Mesendoderm (in vitro differentiated cells): ENCODE data around the gene KIF5C.
A peak's percentile ranks its signal among the peaks of the same experiment; 100 is the strongest.

Experiments
- DNase-seq: peaks from one replicate; pipeline ENCODE4 v3.0.0; 2013
- H2AK5ac ChIP-seq: 2 replicates; pipeline ENCODE4 v1.6.1; 2013; ENCODE audit warnings: low read length, inconsistent platforms
- H2BK120ac ChIP-seq: 2 replicates; pipeline ENCODE4 v1.6.1; 2013; ENCODE audit warnings: low read depth, mild to moderate bottlenecking, low read length, moderate library complexity, mixed read lengths
- H2BK15ac ChIP-seq: replicated peaks from 2 replicates; pipeline ENCODE4 v1.6.1; 2013; ENCODE audit warnings: low read depth, mild to moderate bottlenecking, moderate library complexity
- H2BK5ac ChIP-seq: 2 replicates; pipeline ENCODE4 v1.6.1; 2013; ENCODE audit warnings: low read length, inconsistent platforms
- H3K18ac ChIP-seq: 2 replicates; pipeline ENCODE4 v1.6.1; 2013; ENCODE audit warnings: mild to moderate bottlenecking, low read length, mixed read lengths
- H3K23ac ChIP-seq: one replicate; pipeline ENCODE4 v1.6.1; 2013; ENCODE audit warnings: low read length
- H3K27ac ChIP-seq: 2 replicates; pipeline ENCODE4 v1.5.1; 2013; ENCODE audit warnings: low read depth, mild to moderate bottlenecking, inconsistent platforms, low read length, moderate library complexity
- H3K27me3 ChIP-seq: 2 replicates; pipeline ENCODE4 v1.6.1; 2013; ENCODE audit warnings: low read length, control low read depth, mild to moderate bottlenecking, inconsistent platforms; ENCODE audit not compliant: insufficient read depth, poor library complexity
- H3K36me3 ChIP-seq: 2 replicates; pipeline ENCODE4 v1.6.1; 2013; ENCODE audit warnings: low read length, inconsistent platforms; ENCODE audit not compliant: control insufficient read depth, insufficient read depth
- H3K4ac ChIP-seq: one replicate; pipeline ENCODE4 v1.6.1; 2013; ENCODE audit warnings: low read depth, mild to moderate bottlenecking, low read length, moderate library complexity
- H3K4me1 ChIP-seq: 2 replicates; pipeline ENCODE4 v1.6.1; 2013; ENCODE audit warnings: low read depth, low read length, inconsistent platforms; ENCODE audit not compliant: control insufficient read depth
- H3K4me2 ChIP-seq: 2 replicates; pipeline ENCODE4 v1.6.1; 2013; ENCODE audit warnings: low read length
- H3K4me3 ChIP-seq: 2 replicates; pipeline ENCODE4 v1.5.1; 2013; ENCODE audit warnings: mild to moderate bottlenecking, low read length
- H3K56ac ChIP-seq: one replicate; pipeline ENCODE4 v1.6.1; 2013; ENCODE audit warnings: low read length
- H3K79me1 ChIP-seq: 2 replicates; pipeline ENCODE4 v1.6.1; 2013; ENCODE audit warnings: low read length, inconsistent platforms
- H3K79me2 ChIP-seq: 2 replicates; pipeline ENCODE4 v1.6.1; 2013; ENCODE audit warnings: mild to moderate bottlenecking, low read length; ENCODE audit not compliant: control insufficient read depth, insufficient read depth
- H3K9ac ChIP-seq: 2 replicates; pipeline ENCODE4 v1.6.1; 2013; ENCODE audit warnings: low read length, inconsistent platforms
- H4K5ac ChIP-seq: one replicate; pipeline ENCODE4 v1.6.1; 2013; ENCODE audit warnings: low read length
- H4K8ac ChIP-seq: one replicate; pipeline ENCODE4 v1.6.1; 2013; ENCODE audit warnings: low read depth, mild to moderate bottlenecking, control low read depth, low read length, moderate library complexity
- WGBS: extraction: QIAGEN DNeasy Blood & Tissue Kit; methylation state at CpG from one replicate; pipeline ENCODE4 v1.1.7; 2013; ENCODE audit warnings: low lambda C conversion rate, missing lambda C conversion rate; ENCODE audit not compliant: insufficient coverage; ENCODE audit errors: extremely low coverage; 5-methylcytosine and 5-hydroxymethylcytosine counted together

The KIF5C gene

DNA sequence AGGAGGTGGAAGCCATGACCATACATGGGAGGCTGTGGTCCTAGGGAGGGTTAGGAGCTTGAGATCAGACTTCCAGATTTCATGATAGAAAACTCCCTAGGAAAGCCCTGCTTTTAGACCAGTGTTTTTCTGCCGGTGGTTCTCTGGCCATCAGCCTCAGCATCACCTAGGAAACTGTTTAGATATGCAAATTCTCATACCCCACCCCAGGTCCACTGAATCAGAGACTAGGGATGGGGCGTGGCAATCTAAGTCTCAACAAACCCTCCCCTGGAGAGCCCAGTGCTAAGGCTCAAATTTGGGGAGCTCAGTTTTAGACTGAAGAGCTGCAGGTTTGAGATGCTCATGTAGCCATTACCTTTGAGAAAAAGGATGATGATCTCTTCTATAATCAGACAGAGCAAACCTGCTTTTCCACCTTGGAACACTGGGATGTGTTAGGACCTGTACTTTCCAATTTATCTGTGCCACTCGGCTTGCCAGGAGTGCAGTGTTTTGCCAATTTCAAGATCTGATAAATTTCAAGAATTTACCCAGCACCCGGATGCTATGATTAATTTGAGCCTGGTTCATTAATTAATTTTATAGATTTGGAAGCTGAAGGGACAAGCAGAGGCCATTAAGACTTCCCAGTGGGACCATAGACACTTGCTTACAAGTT lies 132.0 kb downstream of the KIF5C start:
- Histone ChIP-seq H3K23ac (no peak overlapping the region), H4K5ac (no peak overlapping the region), H3K4me1 (no peaks in the 10 kb centered on the region), H2BK5ac (no peak overlapping the region), H3K4ac (no peak overlapping the region), H2BK15ac (no peak overlapping the region), H2BK120ac (no peak overlapping the region), H3K4me3 (no peak overlapping the region), H2AK5ac (no peak overlapping the region), H3K79me2 (no peaks in the 10 kb centered on the region), H3K56ac (no peak overlapping the region), H4K8ac (no peak overlapping the region), H3K4me2 (no peak overlapping the region), H3K27ac (no peak overlapping the region), H3K18ac (no peak overlapping the region), H3K9ac (no peak overlapping the region), H3K79me1 (no peaks in the 10 kb centered on the region), H3K36me3 (peaks cover 5% of the 10 kb centered on the region), H3K27me3 (no peaks in the 10 kb centered on the region)
- WGBS, result no CpG with 5 or more reads among the region's 4 CpGs
- DNase-seq, result no peak

DNA sequence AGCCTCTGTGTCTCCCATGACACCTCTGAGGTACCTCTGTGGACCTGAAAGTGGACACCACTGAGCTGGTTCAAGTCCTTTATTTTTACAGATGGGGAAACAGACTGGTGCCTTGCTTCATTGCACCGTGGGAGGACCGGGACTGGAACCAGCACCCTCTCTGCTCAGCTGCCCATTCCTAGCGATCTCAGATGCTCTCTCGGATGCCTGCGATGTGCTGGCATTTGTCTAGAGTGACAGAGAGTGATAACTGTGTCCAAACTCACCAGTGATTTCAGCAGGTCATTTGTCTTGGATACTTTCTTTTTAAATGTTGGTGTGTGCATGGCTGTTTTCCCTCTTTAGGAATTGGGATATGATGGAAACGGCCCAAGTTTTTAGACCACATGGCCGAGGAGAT lies 133.4 kb downstream of the KIF5C start:
- H3K4me1 ChIP-seq, result no peaks in the 10 kb centered on the region
- no peak overlapping the region for H4K8ac ChIP-seq
- H3K4me3 ChIP-seq, result no peak overlapping the region
- no peak overlapping the region for H3K4ac ChIP-seq
- no peak overlapping the region for H3K56ac ChIP-seq
- no peak overlapping the region for H2BK120ac ChIP-seq
- no peak overlapping the region for H4K5ac ChIP-seq
- H2BK5ac ChIP-seq, result no peak overlapping the region
- no peak overlapping the region for H3K18ac ChIP-seq
- H3K36me3 ChIP-seq, result no peaks in the 10 kb centered on the region
- H3K79me1 ChIP-seq, result no peaks in the 10 kb centered on the region
- H2AK5ac ChIP-seq, result no peak overlapping the region
- DNase-seq, result no peak
- no peak overlapping the region for H3K27ac ChIP-seq
- H3K27me3 ChIP-seq, result no peaks in the 10 kb centered on the region
- no peaks in the 10 kb centered on the region for H3K79me2 ChIP-seq
- H3K4me2 ChIP-seq, result no peak overlapping the region
- WGBS, result no CpG with 5 or more reads among the region's 7 CpGs
- H2BK15ac ChIP-seq, result no peak overlapping the region
- H3K9ac ChIP-seq, result no peak overlapping the region
- H3K23ac ChIP-seq, result no peak overlapping the region

DNA sequence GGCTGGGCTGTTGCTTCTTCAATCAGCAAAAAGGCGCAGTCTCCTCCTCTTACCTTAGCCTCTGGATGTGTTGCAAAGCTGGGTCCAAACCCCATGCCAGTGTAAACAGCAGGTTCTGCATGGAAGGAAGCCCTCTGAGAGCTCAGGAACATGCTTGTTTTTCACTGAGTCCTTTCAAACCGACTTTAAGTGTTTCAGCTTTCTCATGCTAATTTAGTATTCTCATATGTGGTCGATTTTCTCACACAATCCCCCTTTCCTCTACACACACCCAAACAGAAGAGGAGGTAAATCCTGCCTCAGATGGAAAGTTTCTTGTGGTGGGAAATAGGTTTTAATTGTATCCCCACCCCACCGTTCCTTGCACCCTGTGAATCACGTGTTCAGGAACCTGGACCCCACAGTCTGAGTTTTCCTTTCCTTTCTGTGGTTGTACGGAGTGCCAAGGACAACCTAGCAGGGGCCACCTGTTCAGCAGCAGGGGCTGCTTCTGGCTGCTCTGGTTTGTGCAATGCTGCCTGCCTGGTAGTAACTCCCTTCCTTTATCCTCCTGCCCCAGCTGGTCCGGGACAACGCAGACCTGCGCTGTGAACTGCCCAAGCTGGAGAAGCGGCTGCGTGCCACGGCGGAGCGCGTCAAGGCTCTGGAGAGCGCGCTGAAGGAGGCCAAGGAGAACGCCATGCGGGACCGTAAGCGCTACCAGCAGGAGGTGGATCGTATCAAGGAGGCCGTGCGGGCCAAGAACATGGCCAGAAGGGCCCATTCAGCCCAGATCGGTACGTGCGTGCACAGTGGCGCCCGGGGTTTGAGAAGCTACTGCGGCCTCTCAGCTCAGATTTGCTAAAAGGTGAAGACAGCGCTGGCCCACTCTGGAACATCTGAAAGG lies 134.8 kb downstream of the KIF5C start:
- H3K79me2 ChIP-seq, result no peaks in the 10 kb centered on the region
- H3K23ac ChIP-seq, result no peak overlapping the region
- no peak overlapping the region for H2BK120ac ChIP-seq
- H3K4me1 ChIP-seq, result no peaks in the 10 kb centered on the region
- no peak overlapping the region for H3K4ac ChIP-seq
- no peak overlapping the region for H2BK15ac ChIP-seq
- no peaks in the 10 kb centered on the region for H3K27me3 ChIP-seq
- H2BK5ac ChIP-seq, result no peak overlapping the region
- H3K18ac ChIP-seq, result no peak overlapping the region
- H4K5ac ChIP-seq, result no peak overlapping the region
- H3K9ac ChIP-seq, result no peak overlapping the region
- H3K79me1 ChIP-seq, result no peaks in the 10 kb centered on the region
- H3K56ac ChIP-seq, result no peak overlapping the region
- no peak overlapping the region for H4K8ac ChIP-seq
- H3K27ac ChIP-seq, result no peak overlapping the region
- H2AK5ac ChIP-seq, result no peak overlapping the region
- H3K4me2 ChIP-seq, result no peak overlapping the region
- no CpG with 5 or more reads among the region's 31 CpGs for WGBS
- H3K36me3 ChIP-seq, result no peaks in the 10 kb centered on the region
- H3K4me3 ChIP-seq, result no peak overlapping the region
- no peak for DNase-seq

DNA sequence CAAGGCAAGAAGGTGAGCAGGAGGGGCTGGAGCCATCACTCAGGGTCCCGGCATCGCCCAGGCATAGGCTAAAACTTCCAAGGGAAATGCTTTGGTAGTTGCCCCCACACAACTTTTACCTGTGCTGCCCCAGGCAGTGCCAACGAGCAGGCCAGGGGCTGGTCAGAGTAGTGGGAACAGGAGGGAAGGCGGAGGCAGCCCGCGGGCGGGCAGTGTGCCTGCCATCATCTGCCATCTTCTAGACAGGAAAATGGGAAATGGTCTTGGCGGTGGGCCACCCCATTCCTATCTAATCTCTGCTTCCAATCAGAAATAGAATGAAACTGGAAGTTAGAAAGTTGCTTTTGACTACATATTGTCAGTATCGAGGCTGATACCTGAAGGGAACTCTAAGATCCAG lies 137.5 kb downstream of the KIF5C start:
- no peak overlapping the region for H2BK15ac ChIP-seq
- DNase-seq, result no peak
- no CpG with 5 or more reads among the region's 9 CpGs for WGBS
- no peak overlapping the region for H3K9ac ChIP-seq
- no peak overlapping the region for H2BK5ac ChIP-seq
- no peak overlapping the region for H4K5ac ChIP-seq
- no peak overlapping the region for H3K4me3 ChIP-seq
- peaks cover 7% of the 10 kb centered on the region for H3K4me1 ChIP-seq
- no peaks in the 10 kb centered on the region for H3K36me3 ChIP-seq
- no peak overlapping the region for H3K4me2 ChIP-seq
- no peaks in the 10 kb centered on the region for H3K79me1 ChIP-seq
- H2BK120ac ChIP-seq, result no peak overlapping the region
- H3K18ac ChIP-seq, result no peak overlapping the region
- H3K27me3 ChIP-seq, result no peaks in the 10 kb centered on the region
- no peak overlapping the region for H4K8ac ChIP-seq
- no peak overlapping the region for H3K56ac ChIP-seq
- H2AK5ac ChIP-seq, result no peak overlapping the region
- no peak overlapping the region for H3K4ac ChIP-seq
- H3K79me2 ChIP-seq, result no peaks in the 10 kb centered on the region
- H3K23ac ChIP-seq, result no peak overlapping the region
- H3K27ac ChIP-seq, result no peak overlapping the region

DNA sequence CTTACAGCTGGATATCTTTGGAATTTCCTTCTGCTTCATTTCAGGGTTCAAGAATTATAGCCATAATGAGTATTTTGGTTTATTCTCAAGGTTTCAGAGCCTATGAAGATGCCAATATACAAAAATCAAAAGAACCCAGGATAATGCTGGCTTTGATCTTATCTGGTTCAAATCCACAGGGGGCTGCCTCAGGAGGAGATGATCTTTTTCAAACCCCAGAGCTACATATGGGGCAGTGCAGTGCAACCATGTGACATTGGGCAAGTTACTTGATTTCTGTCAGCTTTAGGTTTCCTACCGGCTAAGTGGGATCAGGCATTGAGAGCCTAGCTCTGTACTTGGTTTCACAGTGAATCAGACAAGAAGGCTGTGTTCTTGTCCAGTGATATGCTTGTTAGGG lies 140.5 kb downstream of the KIF5C start:
- Histone ChIP-seq H2BK5ac (no peak overlapping the region), H3K4ac (no peak overlapping the region), H3K4me1 (peaks cover 7% of the 10 kb centered on the region), H3K27ac (no peak overlapping the region), H2AK5ac (no peak overlapping the region), H3K4me2 (no peak overlapping the region), H3K9ac (no peak overlapping the region), H3K18ac (no peak overlapping the region), H3K23ac (no peak overlapping the region), H3K36me3 (no peaks in the 10 kb centered on the region), H4K8ac (no peak overlapping the region), H2BK120ac (no peak overlapping the region), H3K4me3 (no peak overlapping the region), H3K79me1 (no peaks in the 10 kb centered on the region), H3K27me3 (no peaks in the 10 kb centered on the region), H3K79me2 (no peaks in the 10 kb centered on the region), H3K56ac (no peak overlapping the region), H2BK15ac (no peak overlapping the region), H4K5ac (no peak overlapping the region)
- WGBS, result no CpG with 5 or more reads among the region's 1 CpG
- peak; percentile 57 for DNase-seq
